Measurements from ENCODE around the gene CNGB1. TPM values are rescaled to one million over a fixed set of nuclear protein-coding genes. Genes with fewer than 3 reads are reported as not detected.

The CNGB1 gene
- total RNA-seq, 4 donors from 2014 or later: 0.14 to 1.9 (median 0.87) TPM

GRCh38 chr16:57957673-57958392 lies 13.1 kb downstream of the CNGB1 start:
- Histone ChIP-seq H3K27ac (no peak overlapping the region), H3K4me1 (no peaks in the 10 kb centered on the region), H3K9me3 (no peaks in the 10 kb centered on the region), H3K36me3 (no peaks in the 10 kb centered on the region), H3K27me3 (no peaks in the 10 kb centered on the region), H3K4me3 (no peak overlapping the region)
- 75% methylated on average over 7 of the region's 8 CpGs; no CpG with 5 or more reads in 1 of the 2 donors for WGBS, 2 donors (ENCODE audit: low coverage in 1 of 2)
- in situ Hi-C loops (cut with MboI; ENCODE audit: low pct_ligation_motif_present in 1 of 4, low pct_unique_long_range_greater_than_20kb in 1 of 4, low sequenced_read_pairs in 3 of 4): no loop called here
- intact Hi-C loops (cut with DNase I; ENCODE audit: low total_unique reads): no loop called here
- TF ChIP-seq CTCF (IDR thresholded peaks at IDR 0.05) (no peak), EP300 (IDR thresholded peaks at IDR 0.05; ENCODE audit: low read depth) (no peak), POLR2A (IDR thresholded peaks at IDR 0.05) (no peak)
- DNase-seq: no peak

GRCh38 chr16:57956924-57957672 lies 13.8 kb downstream of the CNGB1 start:
- intact Hi-C loops (cut with DNase I; ENCODE audit: low total_unique reads): no loop called here
- 64 to 71% methylated on average over 4 to 8 of the region's 8 CpGs for WGBS, 2 donors (ENCODE audit: low coverage in 1 of 2)
- no peak for DNase-seq
- H3K4me3 ChIP-seq: no peak overlapping the region
- no peaks in the 10 kb centered on the region for H3K4me1 ChIP-seq
- H3K27me3 ChIP-seq: no peaks in the 10 kb centered on the region
- TF ChIP-seq CTCF (IDR thresholded peaks at IDR 0.05) (no peak), EP300 (IDR thresholded peaks at IDR 0.05; ENCODE audit: low read depth) (no peak), POLR2AphosphoS5 (IDR thresholded peaks at IDR 0.05) (no peak), POLR2A (IDR thresholded peaks at IDR 0.05) (no peak)
- H3K9me3 ChIP-seq: no peaks in the 10 kb centered on the region
- in situ Hi-C loops (cut with MboI; ENCODE audit: low pct_ligation_motif_present in 1 of 4, low pct_unique_long_range_greater_than_20kb in 1 of 4, low sequenced_read_pairs in 3 of 4): no loop called here
- no peaks in the 10 kb centered on the region for H3K36me3 ChIP-seq
- H3K27ac ChIP-seq: no peak overlapping the region

GRCh38 chr16:57956270-57956808 lies 14.6 kb downstream of the CNGB1 start:
- Histone ChIP-seq H3K36me3 (no peaks in the 10 kb centered on the region), H3K27me3 (no peaks in the 10 kb centered on the region), H3K9me3 (no peaks in the 10 kb centered on the region), H3K4me1 (no peaks in the 10 kb centered on the region), H3K4me3 (no peak overlapping the region), H3K27ac (no peak overlapping the region)
- intact Hi-C loops (cut with DNase I; ENCODE audit: low total_unique reads) (no loop called here), in situ Hi-C loops (cut with MboI; ENCODE audit: low pct_ligation_motif_present in 1 of 4, low pct_unique_long_range_greater_than_20kb in 1 of 4, low sequenced_read_pairs in 3 of 4) (no loop called here)
- no peak for DNase-seq
- no peak for TF ChIP-seq POLR2AphosphoS5 (IDR thresholded peaks at IDR 0.05)
- 89% methylated on average over 8 of the region's 8 CpGs; no CpG with 5 or more reads in 1 of the 2 donors for WGBS, 2 donors (ENCODE audit: low coverage in 1 of 2)

- Histone ChIP-seq H3K27ac (no peak overlapping the region), H3K36me3 (no peaks in the 10 kb centered on the region), H3K27me3 (no peaks in the 10 kb centered on the region), H3K4me1 (no peaks in the 10 kb centered on the region), H3K9me3 (no peaks in the 10 kb centered on the region), H3K4me3 (no peak overlapping the region)
- no peak for DNase-seq
- no peak for TF ChIP-seq POLR2AphosphoS5 (IDR thresholded peaks at IDR 0.05)
- TF ChIP-seq POLR2A (IDR thresholded peaks at IDR 0.05): no peak
- TF ChIP-seq EP300 (IDR thresholded peaks at IDR 0.05; ENCODE audit: low read depth): no peak
- no peak for TF ChIP-seq CTCF (IDR thresholded peaks at IDR 0.05)
- in situ Hi-C loops (cut with MboI; ENCODE audit: low pct_ligation_motif_present in 1 of 4, low pct_unique_long_range_greater_than_20kb in 1 of 4, low sequenced_read_pairs in 3 of 4) (no loop called here), intact Hi-C loops (cut with DNase I; ENCODE audit: low total_unique reads) (no loop called here)
- 53 to 69% methylated on average over 4 to 12 of the region's 12 CpGs for WGBS, 2 donors (ENCODE audit: low coverage in 1 of 2)
These were observed 15.2 kb downstream of the CNGB1 start for GRCh38 chr16:57955572-57956188.
